Activated CD4-positive, alpha-beta T cell treated with anti-CD3 and anti-CD28 coated beads for 4 hours (primary cell): Measurements from ENCODE around the gene PIGL.
"Not testable (repeated sequence)": the region's sequence is repeated elsewhere in the genome, so short reads cannot be mapped to it uniquely, and the experiment has no call there.

Experiments used
- DNase-seq, 2 donors: peaks; one replicate each; pipeline ENCODE4 v3.0.0-alpha.2; 2020

The PIGL gene

GRCh38 chr17:16217002-16217635 is at the start of gene PIGL:
Gene PIGL (plus strand): TSS chr17:16217210. CDS start chr17:16217227, 17 bp downstream.
- peak; percentile 88 for DNase-seq

GRCh38 chr17:16171613-16172012 is 45.4 kb upstream of the PIGL start:
- DNase-seq = no peak

GRCh38 chr17:16178836-16179235 is 38.2 kb upstream of the PIGL start:
- DNase-seq = no peak

GRCh38 chr17:16181581-16181980 is 35.4 kb upstream of the PIGL start:
- no peak for DNase-seq

- no peak for DNase-seq
Observed at GRCh38 chr17:16187642-16188041, 29.4 kb upstream of the PIGL start.

GRCh38 chr17:16189791-16190348 is 27.1 kb upstream of the PIGL start:
- no peak for DNase-seq

- no peak for DNase-seq
Observed at GRCh38 chr17:16190703-16191360, 26.2 kb upstream of the PIGL start.

GRCh38 chr17:16191604-16192003 is 25.4 kb upstream of the PIGL start:
- no peak for DNase-seq

- DNase-seq = not testable (repeated sequence)
Observed at GRCh38 chr17:16194307-16194835, 22.6 kb upstream of the PIGL start.

- no peak for DNase-seq
Observed at GRCh38 chr17:16197276-16197675, 19.7 kb upstream of the PIGL start.

GRCh38 chr17:16199093-16199492 is 17.9 kb upstream of the PIGL start:
- DNase-seq = no peak

GRCh38 chr17:16201693-16202131 is 15.3 kb upstream of the PIGL start:
- not testable (repeated sequence) for DNase-seq

GRCh38 chr17:16202554-16203500 is 14.2 kb upstream of the PIGL start:
- not testable (repeated sequence) for DNase-seq

- DNase-seq = not testable (repeated sequence)
Observed at GRCh38 chr17:16204763-16205162, 12.2 kb upstream of the PIGL start.

- no peak for DNase-seq
Observed at GRCh38 chr17:16211590-16211989, 5.4 kb upstream of the PIGL start.

GRCh38 chr17:16212793-16213192 is 4.2 kb upstream of the PIGL start:
- no peak for DNase-seq

- DNase-seq = peak in 1 of 2 donors; percentile 13
Observed at GRCh38 chr17:16214190-16215001, 2.6 kb upstream of the PIGL start.

GRCh38 chr17:16215002-16215272 is 2.1 kb upstream of the PIGL start:
- DNase-seq = no peak

GRCh38 chr17:16215273-16215964 is 1.6 kb upstream of the PIGL start, which contains the start of gene NCOR1:
Gene NCOR1 (minus strand): TSS chr17:16215534. CDS start chr17:16194569, 20,965 bp downstream.
- DNase-seq = peak; percentile 87

- peak in 1 of 2 donors; percentile 9 for DNase-seq
Observed at GRCh38 chr17:16215965-16216316, 1.1 kb upstream of the PIGL start.

GRCh38 chr17:16216341-16217001 is 539 bp upstream of the PIGL start:
- DNase-seq = not testable (repeated sequence)
